Hepatocyte (in vitro differentiated cells): ENCODE data around the gene FNDC3B. TPM values are rescaled to one million over a fixed set of nuclear protein-coding genes. Genes with fewer than 3 reads are reported as not detected.

Experiments used
- DNase-seq: peaks from one replicate; pipeline ENCODE4 v3.0.0-alpha.2; 2016; ENCODE audit warnings: low spot score
- H2AFZ ChIP-seq: fragments of 200-600 bp; sonication (generic); 2 replicates; pipeline ENCODE4 v1.6.0; 2016; ENCODE audit warnings: antibody characterized with exemption, mild to moderate bottlenecking
- H3K27ac ChIP-seq: fragments of 200-600 bp; sonication (generic); 2 replicates; pipeline ENCODE4 v1.5.1; 2016; ENCODE audit warnings: mild to moderate bottlenecking
- H3K27me3 ChIP-seq: fragments of 200-600 bp; sonication (generic); 2 replicates; pipeline ENCODE4 v1.6.1; 2016
- H3K36me3 ChIP-seq: fragments of 200-600 bp; sonication (generic); replicated peaks from 2 replicates; pipeline ENCODE4 v1.5.1; 2016; ENCODE audit warnings: low read depth; ENCODE audit not compliant: insufficient read depth
- H3K4me1 ChIP-seq: fragments of 200-600 bp; sonication (generic); 2 replicates; pipeline ENCODE4 v1.5.1; 2016; ENCODE audit warnings: mild to moderate bottlenecking, moderate library complexity; ENCODE audit not compliant: insufficient read depth
- H3K4me2 ChIP-seq: fragments of 200-600 bp; sonication (generic); 2 replicates; pipeline ENCODE4 v1.6.0; 2016
- H3K4me3 ChIP-seq: fragments of 200-600 bp; sonication (generic); 2 replicates; pipeline ENCODE4 v1.5.1; 2016; ENCODE audit warnings: mild to moderate bottlenecking
- H3K79me2 ChIP-seq: fragments of 200-600 bp; sonication (generic); 2 replicates; pipeline ENCODE4 v1.6.0; 2017; ENCODE audit warnings: mild to moderate bottlenecking
- H3K9me2 ChIP-seq: fragments of 200-600 bp; sonication (generic); replicated peaks from 2 replicates; pipeline ENCODE4 v1.6.0; 2017; ENCODE audit warnings: mild to moderate bottlenecking; ENCODE audit not compliant: insufficient read depth
- H3K9me3 ChIP-seq: fragments of 200-600 bp; sonication (generic); 2 replicates; pipeline ENCODE4 v1.5.1; 2016; ENCODE audit warnings: low read depth, mild to moderate bottlenecking
- H4K20me1 ChIP-seq: fragments of 200-600 bp; sonication (generic); 2 replicates; pipeline ENCODE4 v1.6.0; 2016; ENCODE audit warnings: mild to moderate bottlenecking; ENCODE audit not compliant: insufficient read depth, poor library complexity, severe bottlenecking
- CTCF ChIP-seq: fragments of 200-600 bp; sonication (generic); IDR thresholded peaks from 2 replicates; pipeline ENCODE4 v1.5.1; 2016; ENCODE audit warnings: antibody characterized with exemption, mild to moderate bottlenecking; ENCODE audit not compliant: poor library complexity
- EZH2 ChIP-seq: fragments of 200-600 bp; sonication (generic); IDR thresholded peaks from 2 replicates; pipeline ENCODE4 v1.6.1; 2016; ENCODE audit warnings: antibody characterized with exemption, mild to moderate bottlenecking, borderline replicate concordance
- EZH2phosphoT487 ChIP-seq: fragments of 200-600 bp; sonication (generic); IDR thresholded peaks from one replicate; pipeline ENCODE4 v1.6.1; 2018; ENCODE audit warnings: antibody characterized with exemption, mild to moderate bottlenecking, low read depth, moderate library complexity; ENCODE audit not compliant: unreplicated experiment, severe bottlenecking
- WGBS: methylation state at CpG from one replicate; pipeline ENCODE4 v1.1.6; 2016; ENCODE audit warnings: low lambda C conversion rate; ENCODE audit errors: missing lambda C conversion rate; 5-methylcytosine and 5-hydroxymethylcytosine counted together
- polyA plus RNA-seq: library from polyadenylated mRNA; unstranded; fragments of >200 nt; fragmentation: Nextera tagmentation; extraction: Ambion mirVana; gene quantifications from 2 replicates; pipeline ENCODE4 v1.2.1, GENCODE V29; 2016
- total RNA-seq: library from RNA; depleted of rRNA; stranded (reverse); fragments of >200 nt; gene quantifications from 2 replicates; pipeline ENCODE4 v1.2.3, GENCODE V29; 2014

The FNDC3B gene
- total and polyA plus RNA-seq, 2 experiments from 2014 or later, result 61.2 to 113 TPM

DNA sequence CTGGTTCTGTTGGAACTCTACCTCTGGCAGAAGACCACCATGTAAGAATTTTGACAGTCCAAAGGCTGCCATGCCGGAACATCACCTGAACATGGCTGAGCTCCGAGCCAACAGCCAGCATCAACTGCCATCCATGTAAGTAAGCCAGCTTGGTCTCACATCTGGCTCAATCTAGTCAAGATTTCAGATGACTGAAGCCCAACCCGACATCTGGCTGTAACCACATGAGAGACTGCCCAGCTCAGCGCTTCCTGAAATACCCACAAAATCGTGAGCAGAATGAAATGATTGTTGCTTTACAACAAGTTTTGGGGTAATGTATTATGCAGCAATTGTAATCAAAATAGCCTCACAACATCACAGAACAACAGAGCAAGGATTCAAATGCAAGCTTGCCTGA is 375.9 kb downstream of the FNDC3B start:
- TF ChIP-seq CTCF (no peak), EZH2phosphoT487 (no peak), EZH2 (no peak)
- Histone ChIP-seq H4K20me1 (no peaks in the 10 kb centered on the region), H3K36me3 (no peaks in the 10 kb centered on the region), H3K4me3 (no peak overlapping the region), H3K27me3 (no peaks in the 10 kb centered on the region), H3K4me1 (no peaks in the 10 kb centered on the region), H3K9me2 (no peaks in the 10 kb centered on the region), H3K27ac (no peak overlapping the region), H3K4me2 (no peak overlapping the region), H2AFZ (no peak overlapping the region), H3K79me2 (no peaks in the 10 kb centered on the region), H3K9me3 (no peaks in the 10 kb centered on the region)
- no peak for DNase-seq
- WGBS, result 91% methylated on average over 5 of the region's 5 CpGs

DNA sequence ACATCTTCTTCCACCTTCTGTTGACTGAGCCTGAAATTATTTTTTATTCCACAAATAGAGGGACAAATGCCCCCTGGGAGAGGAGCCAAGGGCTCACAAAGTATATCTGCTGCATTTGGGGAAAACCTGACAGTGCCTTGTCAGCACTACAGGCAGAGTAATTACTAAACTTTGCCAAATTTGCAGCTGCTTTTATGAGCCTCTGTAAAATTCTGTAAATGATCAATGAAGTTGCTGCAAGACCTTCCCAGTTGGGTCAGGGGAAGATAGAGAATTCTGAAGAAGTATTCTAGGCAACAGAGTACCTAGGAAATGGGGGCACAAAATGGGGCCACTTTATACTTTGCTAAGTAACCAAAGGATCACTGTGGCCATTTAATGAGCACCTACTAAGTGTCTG is 398.3 kb downstream of the FNDC3B start:
- Histone ChIP-seq H3K36me3 (no peaks in the 10 kb centered on the region), H3K9me3 (no peaks in the 10 kb centered on the region), H2AFZ (no peak overlapping the region), H3K4me1 (no peaks in the 10 kb centered on the region), H3K79me2 (no peaks in the 10 kb centered on the region), H3K4me3 (no peak overlapping the region), H3K4me2 (no peak overlapping the region), H3K9me2 (no peaks in the 10 kb centered on the region), H4K20me1 (no peaks in the 10 kb centered on the region), H3K27ac (no peak overlapping the region), H3K27me3 (peaks cover 12% of the 10 kb centered on the region)
- no peak for TF ChIP-seq EZH2phosphoT487
- no peak for TF ChIP-seq EZH2
- no peak for TF ChIP-seq CTCF
- no peak for DNase-seq

DNA sequence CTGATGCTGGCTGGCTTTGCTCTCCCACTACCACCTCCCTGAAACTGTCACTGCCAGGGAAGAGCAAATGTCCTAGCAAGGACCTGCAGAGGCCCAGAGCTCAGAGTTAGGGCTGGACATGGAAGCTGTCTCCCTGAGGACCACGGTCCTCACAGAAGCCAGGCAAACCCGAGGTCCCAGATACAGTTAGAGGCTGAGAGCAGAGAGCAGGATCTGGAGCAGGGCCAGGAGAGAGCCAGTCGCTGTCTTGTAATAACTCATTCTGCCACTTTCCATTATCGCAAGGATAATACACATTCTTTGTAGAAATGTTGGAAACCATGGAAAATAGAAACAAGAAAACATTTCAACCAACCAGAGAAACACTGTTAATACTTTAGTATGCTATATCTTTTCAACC is 398.8 kb downstream of the FNDC3B start:
- no peaks in the 10 kb centered on the region for H3K9me3 ChIP-seq
- no peak overlapping the region for H3K4me2 ChIP-seq
- TF ChIP-seq CTCF (no peak), EZH2 (no peak), EZH2phosphoT487 (no peak)
- H2AFZ ChIP-seq, result no peak overlapping the region
- no peaks in the 10 kb centered on the region for H3K36me3 ChIP-seq
- no peak overlapping the region for H3K4me3 ChIP-seq
- no peaks in the 10 kb centered on the region for H3K9me2 ChIP-seq
- peaks cover 17% of the 10 kb centered on the region for H3K27me3 ChIP-seq
- no peaks in the 10 kb centered on the region for H4K20me1 ChIP-seq
- no peak for DNase-seq
- no peaks in the 10 kb centered on the region for H3K4me1 ChIP-seq
- H3K27ac ChIP-seq, result no peak overlapping the region
- H3K79me2 ChIP-seq, result no peaks in the 10 kb centered on the region
- 67% methylated on average over 4 of the region's 4 CpGs for WGBS

GRCh38 chr3:172441581-172441980 is 402.2 kb downstream of the FNDC3B start:
- WGBS, result 81% methylated on average over 5 of the region's 5 CpGs
- H3K9me2 ChIP-seq, result no peaks in the 10 kb centered on the region
- no peak overlapping the region for H2AFZ ChIP-seq
- no peaks in the 10 kb centered on the region for H3K4me1 ChIP-seq
- no peaks in the 10 kb centered on the region for H3K36me3 ChIP-seq
- H3K79me2 ChIP-seq, result no peaks in the 10 kb centered on the region
- H3K4me2 ChIP-seq, result no peak overlapping the region
- no peak overlapping the region for H3K4me3 ChIP-seq
- TF ChIP-seq CTCF (no peak), EZH2 (no peak), EZH2phosphoT487 (no peak)
- DNase-seq, result no peak
- no peaks in the 10 kb centered on the region for H3K9me3 ChIP-seq
- H3K27me3 ChIP-seq, result peaks cover 38% of the 10 kb centered on the region
- no peaks in the 10 kb centered on the region for H4K20me1 ChIP-seq
- H3K27ac ChIP-seq, result no peak overlapping the region
